Lower lobe of right lung (tissue), 2 donors: ENCODE results near the gene FBF1. TPM values are rescaled to one million over a fixed set of nuclear protein-coding genes. Genes with fewer than 3 reads are reported as not detected.
A peak's percentile ranks its signal among the peaks of the same experiment; 100 is the strongest.

Experiments
- ATAC-seq, 2 donors: fragments of 200-7000 bp; cut with Tn5 transposase; one replicate each; pipeline ENCODE4 v1.9.1; 2020 to 2022; ENCODE audit warnings: mild to moderate bottlenecking in 2 of 2, moderate library complexity in 2 of 2
- DNase-seq: peaks from one replicate; pipeline ENCODE4 v3.0.0-alpha.2; 2020
- H3K27ac ChIP-seq: fragments of 200-600 bp; one replicate; pipeline ENCODE4 v1.8.0; 2022
- H3K27me3 ChIP-seq: fragments of 200-600 bp; one replicate; pipeline ENCODE4 v1.8.0; 2022; ENCODE audit warnings: low read depth
- H3K36me3 ChIP-seq: fragments of 200-600 bp; one replicate; pipeline ENCODE4 v1.8.0; 2022; ENCODE audit warnings: mild to moderate bottlenecking
- H3K4me1 ChIP-seq: fragments of 200-600 bp; one replicate; pipeline ENCODE4 v1.8.0; 2022
- H3K4me3 ChIP-seq: fragments of 200-600 bp; one replicate; pipeline ENCODE4 v1.8.0; 2022; ENCODE audit warnings: mild to moderate bottlenecking
- H3K9me3 ChIP-seq: fragments of 200-600 bp; one replicate; pipeline ENCODE4 v1.8.0; 2022
- CTCF ChIP-seq: fragments of 200-600 bp; IDR thresholded peaks from one replicate; pipeline ENCODE4 v1.8.0; 2022; ENCODE audit warnings: antibody characterized with exemption, mild to moderate bottlenecking
- intact Hi-C: fragments of 100-400 bp; cut with DNase I; formaldehyde crosslinking; loops from one replicate; pipeline ENCODE4 v1.11.0; 2022
- total RNA-seq: library from RNA; stranded (reverse); fragmentation: NEBNext Ultra II Directional; extraction: Animal tissue kit (Norgen Biotek cat#: 25700); gene quantifications from one replicate; pipeline ENCODE4 v1.2.1, GENCODE V29; 2021
- donor health status: DM: no; HTN: yes; CAD: no; lungs with severe emphysema.

The FBF1 gene
- total RNA-seq, 1 donor from 2014 or later: 13.1 TPM

GRCh38 chr17:75922173-75922961 lies 18.5 kb downstream of the FBF1 start:
- DNase-seq (peak; percentile 35), ATAC-seq (no peak)
- H3K9me3 ChIP-seq: no peaks in the 10 kb centered on the region
- peaks cover 5% of the 10 kb centered on the region for H3K4me1 ChIP-seq
- peaks cover 13% of the 10 kb centered on the region for H3K36me3 ChIP-seq
- H3K4me3 ChIP-seq: no peak overlapping the region
- no peaks in the 10 kb centered on the region for H3K27me3 ChIP-seq
- no peak for TF ChIP-seq CTCF
- intact Hi-C loops: no loop called here
- no peak overlapping the region for H3K27ac ChIP-seq

GRCh38 chr17:75921596-75921995 lies 19.2 kb downstream of the FBF1 start:
- no peak for ATAC-seq
- no peaks in the 10 kb centered on the region for H3K27me3 ChIP-seq
- no peak for TF ChIP-seq CTCF
- DNase-seq: no peak
- H3K27ac ChIP-seq: no peak overlapping the region
- H3K36me3 ChIP-seq: peaks cover 13% of the 10 kb centered on the region
- no peak overlapping the region for H3K4me3 ChIP-seq
- intact Hi-C loops: no loop called here
- no peaks in the 10 kb centered on the region for H3K9me3 ChIP-seq
- no peaks in the 10 kb centered on the region for H3K4me1 ChIP-seq

GRCh38 chr17:75920045-75920560 lies 20.7 kb downstream of the FBF1 start:
- no peak for TF ChIP-seq CTCF
- peaks cover 7% of the 10 kb centered on the region for H3K36me3 ChIP-seq

GRCh38 chr17:75919611-75920010 lies 21.2 kb downstream of the FBF1 start:
- no peak for DNase-seq
- H3K4me3 ChIP-seq: no peak overlapping the region
- ATAC-seq: no peak
- no peaks in the 10 kb centered on the region for H3K4me1 ChIP-seq
- H3K36me3 ChIP-seq: peaks cover 7% of the 10 kb centered on the region
- TF ChIP-seq CTCF: no peak
- no peaks in the 10 kb centered on the region for H3K27me3 ChIP-seq
- H3K27ac ChIP-seq: no peak overlapping the region
- intact Hi-C loops: no loop called here
- H3K9me3 ChIP-seq: no peaks in the 10 kb centered on the region

More at GRCh38 chr17:75920045-75920560, 20.7 kb downstream of the FBF1 start:
- no peak overlapping the region for H3K4me3 ChIP-seq
- H3K9me3 ChIP-seq: no peaks in the 10 kb centered on the region
- ATAC-seq (no peak), DNase-seq (no peak)
- intact Hi-C loops: no loop called here
- no peaks in the 10 kb centered on the region for H3K27me3 ChIP-seq
- H3K4me1 ChIP-seq: no peaks in the 10 kb centered on the region
- H3K27ac ChIP-seq: no peak overlapping the region

- no peaks in the 10 kb centered on the region for H3K4me1 ChIP-seq
- DNase-seq: no peak
- H3K27ac ChIP-seq: no peak overlapping the region
- TF ChIP-seq CTCF: no peak
- H3K27me3 ChIP-seq: no peaks in the 10 kb centered on the region
- no peak overlapping the region for H3K4me3 ChIP-seq
- ATAC-seq: no peak
- no peaks in the 10 kb centered on the region for H3K9me3 ChIP-seq
- H3K36me3 ChIP-seq: peaks cover 13% of the 10 kb centered on the region
- intact Hi-C loops: no loop called here
Measured at GRCh38 chr17:75917917-75918445, 22.9 kb downstream of the FBF1 start.
